Endothelial cell of umbilical vein (primary cell): ENCODE data around the gene PHAX.
"Not testable (repeated sequence)": the region's sequence is repeated elsewhere in the genome, so short reads cannot be mapped to it uniquely, and the experiment has no call there.

Experiments used
- EZH2 ChIP-seq: IDR thresholded peaks from 2 replicates; pipeline ENCODE4 v1.6.1; 2012; ENCODE audit warnings: borderline replicate concordance, low read depth, mild to moderate bottlenecking, moderate library complexity, low read length, inconsistent platforms; ENCODE audit not compliant: severe bottlenecking
- TF ChIP-seq, protein P1 (sequence below), 2 donors: IDR thresholded peaks; 1 replicate in 1 of 2; 2 replicates in 1 of 2; pipeline ENCODE4 v1.5.1; 2011; ENCODE audit warnings: low read length in 2 of 2, mild to moderate bottlenecking in 2 of 2, moderate library complexity in 2 of 2, control low read depth in 1 of 2, inconsistent platforms in 1 of 2, low read depth in 1 of 2; ENCODE audit not compliant: insufficient read depth in 1 of 2; ENCODE audit errors: extremely low read depth in 1 of 2

DNA sequence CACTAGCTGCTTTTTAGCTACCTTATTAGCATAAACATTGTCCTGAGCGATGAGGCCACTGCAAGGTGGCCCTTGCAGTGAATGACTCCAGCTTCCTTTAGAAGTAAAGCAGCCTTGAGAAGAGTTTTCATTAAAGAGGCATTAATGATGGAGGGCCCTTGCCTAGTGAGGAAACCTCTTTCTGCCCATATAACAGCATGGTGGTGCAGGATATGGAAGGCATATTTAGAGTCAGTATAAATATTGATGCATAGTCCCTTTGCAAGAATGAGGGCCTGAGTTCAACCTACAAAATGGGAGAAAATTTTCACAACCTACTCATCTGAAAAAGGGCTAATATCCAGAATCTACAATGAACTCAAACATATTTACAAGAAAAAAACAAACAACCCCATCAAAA lies 69.4 kb downstream of the PHAX start:
- TF ChIP-seq, protein P1, sequence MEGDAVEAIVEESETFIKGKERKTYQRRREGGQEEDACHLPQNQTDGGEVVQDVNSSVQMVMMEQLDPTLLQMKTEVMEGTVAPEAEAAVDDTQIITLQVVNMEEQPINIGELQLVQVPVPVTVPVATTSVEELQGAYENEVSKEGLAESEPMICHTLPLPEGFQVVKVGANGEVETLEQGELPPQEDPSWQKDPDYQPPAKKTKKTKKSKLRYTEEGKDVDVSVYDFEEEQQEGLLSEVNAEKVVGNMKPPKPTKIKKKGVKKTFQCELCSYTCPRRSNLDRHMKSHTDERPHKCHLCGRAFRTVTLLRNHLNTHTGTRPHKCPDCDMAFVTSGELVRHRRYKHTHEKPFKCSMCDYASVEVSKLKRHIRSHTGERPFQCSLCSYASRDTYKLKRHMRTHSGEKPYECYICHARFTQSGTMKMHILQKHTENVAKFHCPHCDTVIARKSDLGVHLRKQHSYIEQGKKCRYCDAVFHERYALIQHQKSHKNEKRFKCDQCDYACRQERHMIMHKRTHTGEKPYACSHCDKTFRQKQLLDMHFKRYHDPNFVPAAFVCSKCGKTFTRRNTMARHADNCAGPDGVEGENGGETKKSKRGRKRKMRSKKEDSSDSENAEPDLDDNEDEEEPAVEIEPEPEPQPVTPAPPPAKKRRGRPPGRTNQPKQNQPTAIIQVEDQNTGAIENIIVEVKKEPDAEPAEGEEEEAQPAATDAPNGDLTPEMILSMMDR (IDR thresholded peaks at IDR 0.05; ENCODE audit: extremely low read depth in 1 of 2, insufficient read depth in 1 of 2, low read depth in 1 of 2, low read length in 2 of 2), result not testable (repeated sequence)
- TF ChIP-seq EZH2, result not testable (repeated sequence)
